HuH-7.5 (cell line): Measurements from ENCODE around the gene DGKQ.

Source experiments
- DNase-seq: peaks from one replicate; pipeline ENCODE4 v3.0.0; 2011; ENCODE audit warnings: low spot score

Gene DGKQ

GRCh38 chr4:960636-961350 is 12.6 kb downstream of the DGKQ start:
- no peak for DNase-seq

GRCh38 chr4:960140-960635 is 13.2 kb downstream of the DGKQ start:
- DNase-seq: no peak

- DNase-seq: no peak
Measured at GRCh38 chr4:959338-960139, 13.8 kb downstream of the DGKQ start.

GRCh38 chr4:958696-959337 is 14.6 kb downstream of the DGKQ start:
- no peak for DNase-seq

- DNase-seq: no peak
Measured at GRCh38 chr4:958314-958665, 15.1 kb downstream of the DGKQ start.

- no peak for DNase-seq
Measured at GRCh38 chr4:957581-958313, 15.6 kb downstream of the DGKQ start.

GRCh38 chr4:957231-957580 is 16.2 kb downstream of the DGKQ start:
- DNase-seq: no peak

- DNase-seq: no peak
Measured at GRCh38 chr4:956531-957230, 16.7 kb downstream of the DGKQ start.

- DNase-seq: no peak
Measured at GRCh38 chr4:955931-956381, 17.4 kb downstream of the DGKQ start.

GRCh38 chr4:955161-955921 is 18.0 kb downstream of the DGKQ start:
- DNase-seq: no peak

- DNase-seq: no peak
Measured at GRCh38 chr4:954211-955020, 19.0 kb downstream of the DGKQ start.

GRCh38 chr4:953574-953915 is 19.8 kb downstream of the DGKQ start:
- DNase-seq: no peak

- no peak for DNase-seq
Measured at GRCh38 chr4:952881-953573, 20.3 kb downstream of the DGKQ start.

GRCh38 chr4:951594-952468 is 21.5 kb downstream of the DGKQ start:
- peak; percentile 7 for DNase-seq

GRCh38 chr4:951186-951585 is 22.2 kb downstream of the DGKQ start:
- peak; percentile 3 for DNase-seq

- no peak for DNase-seq
Measured at GRCh38 chr4:950136-951020, 23.0 kb downstream of the DGKQ start.

GRCh38 chr4:949656-950055 is 23.7 kb downstream of the DGKQ start:
- no peak for DNase-seq

GRCh38 chr4:948936-949300 is 24.5 kb downstream of the DGKQ start:
- DNase-seq: no peak
